ENCODE data around the gene SLCO4A1.

GRCh38 chr20:62668441-62669027 is 26.2 kb downstream of the SLCO4A1 start:
- TF ChIP-seq POLR2A (IDR thresholded peaks at IDR 0.05) (no peak), CTCF (IDR thresholded peaks at IDR 0.05) (peak; percentile 70 to 91 (median 79)), EP300 (IDR thresholded peaks at IDR 0.05) (peak in 1 of 2 donors; percentile 31)
